Heart left ventricle (tissue), 13 donors: Measurements from ENCODE around the gene GAS2L2.

Source experiments
- CTCF ChIP-seq, 12 donors: fragments of 200-600 bp; sonication (generic) in 4 of 12; IDR thresholded peaks; one replicate each; pipeline versions ENCODE4 v1.5.0 to v1.8.0; 2018 to 2022; ENCODE audit warnings: antibody characterized with exemption in 12 of 12, mild to moderate bottlenecking in 5 of 12
- POLR2A ChIP-seq, 2 donors: fragments of 450-650 bp; IDR thresholded peaks; one replicate each; pipeline ENCODE4 v1.6.1; 2017; ENCODE audit warnings: antibody characterized with exemption in 2 of 2, mild to moderate bottlenecking in 2 of 2, moderate library complexity in 2 of 2
- donor health status: ischemic (EF 13 %, LVEDD 7.1; RV severe dilation, severe dysfunction).
- donor health status: DM: no; HTN: yes; CAD: no.
- donor health status: DM: no; HTN: no; CAD: no.
- donor health status: ischemic (EF 25% LVEDD 6.9; RV normal size, moderate dysfunction).
- donor health status: ischemic (EF 25% LVEDD 5.7; RV mildly dilated, moderate dysfunction).
- donor health status: ischemic (EF 35%, LVEDD 5.7; RV mildly dilated, moderate dysfunction).
- donor health status: nonischemic (EF 11% LVEDD 7.7; RV severe dilation, severe dysfunction).
- donor health status: DM: yes; HTN: yes; CAD: no.
- donor health status: PGD.
- donor health status: ischemic (EF 29% LVEDD 5.4; RV normal size, mild dysfunction).
- donor health status: nonischemic (EF 23%, LVEDD 6.1; RV moderate dilation, normal function).

GRCh38 chr17:35725058-35725457, 28.0 kb downstream of the GAS2L2 start:
- TF ChIP-seq CTCF (IDR thresholded peaks at IDR 0.05) (no peak), POLR2A (IDR thresholded peaks at IDR 0.05) (no peak)
